Activated gamma-delta T cell treated with anti-CD3 and anti-CD28 coated beads, Interleukin-2, amount 50 U/mL, for 16 hours (primary cell): Measurements from ENCODE around the gene AVPR2.

Experiments used
- DNase-seq: peaks from one replicate; pipeline ENCODE4 v3.0.0-alpha.2; 2020; ENCODE audit warnings: low read depth

Gene AVPR2

GRCh38 chrX:153885968-153886903 lies 18.2 kb upstream of the AVPR2 start, which contains the start of gene L1CAM:
Gene L1CAM (minus strand): TSS chrX:153886173. CDS start chrX:153875836, 10,337 bp downstream.
- no peak for DNase-seq

DNA sequence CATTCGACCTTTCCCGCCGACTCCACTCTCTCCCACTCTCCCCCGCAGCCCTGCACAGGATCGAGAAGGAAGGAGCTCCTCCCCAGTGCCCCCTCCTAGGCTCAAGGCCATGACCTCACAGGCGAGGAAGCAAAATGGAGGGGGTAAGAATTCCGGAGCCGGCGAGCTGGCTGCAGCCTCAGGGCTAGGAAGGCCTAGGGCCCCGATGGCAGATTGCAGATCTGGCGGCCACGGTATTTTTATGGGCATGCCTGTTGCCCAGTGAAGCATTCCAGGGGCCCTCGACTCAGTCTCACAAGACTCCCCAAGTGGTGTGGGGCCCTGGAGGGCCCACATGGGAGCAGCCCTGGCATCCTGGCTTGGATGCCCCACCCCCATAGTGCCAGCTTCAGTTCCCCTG lies 17.6 kb upstream of the AVPR2 start:
- DNase-seq: no peak

DNA sequence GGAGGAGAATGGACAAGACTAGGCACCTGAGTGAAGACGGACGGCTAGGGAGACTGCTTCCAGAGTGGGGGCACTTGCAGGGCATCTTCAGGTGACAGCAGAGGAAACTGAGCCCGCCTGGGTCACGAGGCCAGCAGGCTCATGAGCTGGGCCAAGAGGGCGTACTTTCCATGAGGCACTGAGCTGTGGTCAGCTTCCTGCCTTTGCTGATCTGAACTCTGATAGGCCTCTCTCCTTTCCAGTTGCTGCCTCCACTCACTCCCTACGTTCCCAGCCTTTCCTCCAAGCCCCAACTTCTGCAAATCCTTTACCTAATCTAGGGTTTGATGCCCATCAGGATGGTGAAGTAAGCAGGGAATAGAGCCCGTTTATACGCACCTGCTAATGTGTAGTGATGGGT lies 17.1 kb upstream of the AVPR2 start:
- DNase-seq: no peak

GRCh38 chrX:153888344-153888743 lies 16.1 kb upstream of the AVPR2 start:
- DNase-seq: no peak

- no peak for DNase-seq
Observed at GRCh38 chrX:153889123-153889522, 15.3 kb upstream of the AVPR2 start.

- DNase-seq: no peak
Observed at GRCh38 chrX:153897899-153898298, 6.6 kb upstream of the AVPR2 start.

DNA sequence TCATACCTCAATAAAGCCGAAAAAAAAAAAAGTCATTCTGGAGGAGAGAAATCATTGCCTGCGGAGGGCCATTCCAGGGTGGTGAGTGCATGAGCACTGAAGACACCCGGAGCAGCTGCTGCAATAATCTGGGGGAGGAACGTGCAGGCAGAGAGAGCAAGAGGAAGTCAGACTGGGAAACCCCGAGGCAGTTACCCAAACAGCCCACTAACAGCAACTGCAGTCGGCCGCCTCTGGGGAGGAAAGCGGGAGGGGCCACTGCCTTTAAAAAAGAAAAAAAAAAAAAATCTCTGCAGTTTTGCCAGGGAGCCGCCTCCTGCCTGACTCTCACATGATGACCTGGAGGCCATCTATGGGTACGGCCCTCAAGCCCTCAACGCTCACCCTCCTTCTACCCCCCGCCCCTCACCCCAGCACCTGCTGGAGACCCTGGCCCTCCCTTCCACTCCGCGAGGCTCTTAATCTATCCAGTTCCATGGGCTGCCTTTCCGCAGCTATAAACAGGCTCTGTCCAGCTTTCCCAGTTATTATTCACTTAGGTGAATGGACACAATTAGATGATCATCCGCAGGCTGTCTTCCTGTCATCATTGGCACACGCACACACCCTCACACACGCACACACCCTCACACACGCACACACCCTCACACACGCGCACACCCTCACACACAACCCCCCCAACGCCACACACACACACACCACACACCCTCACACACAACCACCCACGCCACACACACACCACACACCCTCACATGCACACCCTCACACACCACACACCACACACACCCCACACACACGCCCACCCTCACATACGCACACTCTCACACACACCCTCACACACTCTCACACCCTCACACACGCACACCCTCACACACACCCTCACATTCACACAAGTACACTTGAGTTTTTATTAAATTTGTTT lies 3.4 kb upstream of the AVPR2 start:
- DNase-seq: peak; percentile 41

DNA sequence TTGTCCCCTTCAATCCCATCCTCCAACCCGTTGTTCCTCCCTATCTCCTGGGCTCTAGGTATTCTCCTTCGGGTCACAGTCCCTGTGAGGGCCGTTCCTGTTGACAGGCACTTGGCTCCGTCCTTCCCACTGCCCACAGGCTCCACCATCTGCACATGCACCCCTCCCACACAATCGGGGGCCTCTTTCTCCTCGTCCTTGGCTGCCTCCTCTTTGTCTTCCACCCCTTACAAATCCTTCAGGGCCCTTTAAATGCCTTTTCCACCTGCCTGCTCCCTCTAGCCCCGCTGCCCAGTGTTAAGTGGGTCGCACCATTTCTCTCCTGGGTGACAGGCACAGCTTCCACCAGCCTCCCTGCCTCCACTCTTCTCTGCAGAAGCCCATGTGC lies 2.7 kb upstream of the AVPR2 start:
- no peak for DNase-seq

DNA sequence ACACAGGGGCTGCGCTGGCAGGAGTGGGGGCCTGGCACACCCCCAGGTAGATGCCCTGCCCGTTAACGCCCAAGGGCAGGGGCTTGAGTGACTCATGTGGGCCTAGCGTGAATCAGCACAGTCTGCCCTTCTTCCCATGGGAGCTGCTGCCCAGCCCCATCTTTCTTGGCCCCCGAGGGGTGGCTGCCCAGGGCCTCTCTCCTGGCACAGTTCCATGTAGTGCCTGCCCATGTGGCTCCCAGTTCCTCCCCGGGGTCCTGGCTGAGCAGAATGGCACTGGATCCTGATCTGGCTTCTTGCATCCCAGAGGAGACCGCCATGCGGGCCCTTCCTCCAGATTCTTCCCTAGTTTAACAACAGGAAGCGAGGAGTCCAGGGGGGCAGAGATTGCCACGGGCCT lies 2.1 kb upstream of the AVPR2 start:
- DNase-seq: no peak

DNA sequence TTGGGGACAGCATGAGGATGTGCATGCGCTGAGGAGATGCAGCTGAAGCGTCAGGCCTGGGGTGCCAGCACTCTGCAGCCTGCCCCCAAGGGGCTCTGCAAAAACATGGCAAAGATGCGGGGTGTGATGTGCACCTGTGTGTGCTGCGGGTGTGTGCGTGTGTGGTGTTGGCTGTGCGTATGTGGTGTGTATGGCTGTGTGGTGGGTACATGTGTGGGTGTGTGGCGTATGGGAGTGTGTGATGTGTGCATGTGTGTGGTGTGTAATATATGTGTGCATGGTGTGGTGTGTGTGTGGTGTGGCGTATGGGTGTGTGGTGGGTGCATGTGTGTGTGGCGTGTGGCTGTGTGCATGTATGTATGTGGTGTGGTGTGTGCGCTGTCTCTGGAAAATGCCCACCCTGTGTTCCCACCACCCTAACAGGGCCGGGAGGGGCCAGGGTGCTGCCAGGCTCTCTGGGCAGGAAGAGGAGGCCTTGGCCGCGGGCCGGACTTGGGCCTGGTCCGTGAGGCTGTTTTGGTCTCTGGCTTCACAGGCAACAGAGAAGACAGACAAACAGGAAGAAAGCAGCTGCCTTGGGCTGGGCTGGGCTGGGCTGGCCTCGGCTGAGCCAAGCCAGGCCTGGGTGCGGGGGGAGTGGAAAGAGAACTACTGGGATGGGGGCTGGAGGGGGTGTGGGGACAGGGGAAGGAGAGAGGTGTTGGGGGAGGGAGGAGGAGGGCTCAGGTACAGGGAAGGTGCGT lies 1.1 kb upstream of the AVPR2 start:
- no peak for DNase-seq

DNA sequence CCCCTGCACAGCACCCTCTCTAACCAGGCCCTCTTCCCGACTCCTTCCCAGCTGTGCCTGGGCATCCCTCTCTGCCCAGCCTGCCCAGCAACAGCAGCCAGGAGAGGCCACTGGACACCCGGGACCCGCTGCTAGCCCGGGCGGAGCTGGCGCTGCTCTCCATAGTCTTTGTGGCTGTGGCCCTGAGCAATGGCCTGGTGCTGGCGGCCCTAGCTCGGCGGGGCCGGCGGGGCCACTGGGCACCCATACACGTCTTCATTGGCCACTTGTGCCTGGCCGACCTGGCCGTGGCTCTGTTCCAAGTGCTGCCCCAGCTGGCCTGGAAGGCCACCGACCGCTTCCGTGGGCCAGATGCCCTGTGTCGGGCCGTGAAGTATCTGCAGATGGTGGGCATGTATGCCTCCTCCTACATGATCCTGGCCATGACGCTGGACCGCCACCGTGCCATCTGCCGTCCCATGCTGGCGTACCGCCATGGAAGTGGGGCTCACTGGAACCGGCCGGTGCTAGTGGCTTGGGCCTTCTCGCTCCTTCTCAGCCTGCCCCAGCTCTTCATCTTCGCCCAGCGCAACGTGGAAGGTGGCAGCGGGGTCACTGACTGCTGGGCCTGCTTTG lies 1.1 kb downstream of the AVPR2 start:
- DNase-seq: no peak

GRCh38 chrX:153906126-153906917 lies 1.8 kb downstream of the AVPR2 start:
- DNase-seq: no peak

DNA sequence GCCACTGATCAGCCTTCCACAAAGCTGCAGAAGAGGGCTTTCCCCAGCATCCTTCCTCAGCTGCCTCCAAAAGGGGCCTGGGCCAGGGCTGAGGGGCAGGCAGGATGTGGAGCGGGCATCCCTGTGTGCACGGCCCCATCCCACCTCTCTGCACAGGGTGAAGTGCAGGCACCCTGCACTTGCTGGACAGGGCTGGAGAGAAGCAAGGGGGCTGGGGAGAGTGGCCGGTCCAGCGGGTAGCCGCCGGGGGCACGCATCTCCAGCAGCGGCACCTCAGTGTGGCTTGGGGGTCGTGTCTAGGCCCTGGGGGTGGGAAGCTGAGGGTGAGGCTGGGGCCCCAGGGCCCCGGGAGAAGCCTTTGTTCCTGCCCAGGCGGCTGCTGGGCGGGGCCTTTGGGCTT lies 3.0 kb downstream of the AVPR2 start:
- DNase-seq: no peak

- DNase-seq: no peak
Observed at GRCh38 chrX:153908219-153908860, 3.9 kb downstream of the AVPR2 start.

GRCh38 chrX:153909024-153909979 lies 4.8 kb downstream of the AVPR2 start:
- no peak for DNase-seq

GRCh38 chrX:153909980-153910360 lies 5.5 kb downstream of the AVPR2 start:
- no peak for DNase-seq

DNA sequence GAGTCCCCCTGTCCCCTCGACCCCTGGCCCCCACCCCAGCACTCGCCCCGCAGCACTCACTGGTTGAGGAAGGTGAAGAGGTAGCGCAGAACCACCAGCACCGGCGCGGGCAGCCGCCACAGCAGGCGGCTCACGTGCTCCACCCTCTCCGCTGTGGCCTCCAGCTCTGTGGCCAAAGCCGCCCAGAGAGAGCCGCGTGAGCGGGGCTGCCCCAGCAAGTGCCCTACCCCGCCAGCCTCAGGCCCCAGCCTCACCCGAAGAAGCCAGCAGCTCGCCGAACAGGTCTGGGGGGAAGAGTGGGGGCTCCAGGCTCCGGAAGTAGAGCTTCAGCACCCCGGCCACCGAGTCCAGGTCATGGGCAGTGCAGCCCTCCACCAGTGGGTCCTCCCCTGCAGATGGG lies 6.0 kb downstream of the AVPR2 start:
- no peak for DNase-seq

DNA sequence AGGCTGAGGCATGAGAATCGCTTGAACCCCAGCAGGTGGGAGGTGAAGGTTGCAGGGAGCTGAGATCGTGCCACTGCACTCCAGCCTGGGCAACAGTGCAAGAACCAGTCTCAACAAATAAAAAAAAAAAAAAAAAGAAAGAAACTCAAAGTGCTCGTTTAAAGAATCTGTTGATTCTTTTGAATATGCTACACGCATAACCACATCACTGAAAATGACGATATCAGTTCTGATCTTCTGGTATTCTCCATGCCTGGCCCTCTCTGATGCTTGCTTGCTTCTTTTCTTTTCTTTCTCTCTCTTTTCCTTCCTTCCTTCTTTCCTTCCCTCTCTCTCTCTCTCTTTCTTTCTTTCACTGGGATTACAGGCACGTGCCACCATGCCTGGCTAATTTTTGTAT lies 7.3 kb downstream of the AVPR2 start:
- no peak for DNase-seq

- no peak for DNase-seq
Observed at GRCh38 chrX:153913211-153913610, 8.7 kb downstream of the AVPR2 start.
